CD14-positive monocyte (primary cell): Measurements from ENCODE around the gene NNAT. TPM values are rescaled to one million over a fixed set of nuclear protein-coding genes. Genes with fewer than 3 reads are reported as not detected.

Experiments used
- DNase-seq, 3 donors: peaks; one replicate each; pipeline ENCODE4 v3.0.0-alpha.2; 2011 to 2022
- H2AFZ ChIP-seq: 2 replicates; pipeline ENCODE4 v1.6.0; 2012; ENCODE audit warnings: mild to moderate bottlenecking, low read depth, low read length, inconsistent platforms; ENCODE audit not compliant: insufficient read depth, poor library complexity, severe bottlenecking
- H3K27ac ChIP-seq, 2 donors: 1 replicate in 1 of 2; 2 replicates in 1 of 2; pipeline ENCODE4 v1.5.1; 2012 to 2013; ENCODE audit warnings: low read length in 2 of 2, control low read depth in 1 of 2, inconsistent platforms in 1 of 2, low read depth in 1 of 2, mild to moderate bottlenecking in 1 of 2
- H3K27me3 ChIP-seq, 2 donors: one replicate each; pipeline versions ENCODE4 v1.6.0 to v1.6.1; 2011 to 2013; ENCODE audit warnings: low read length in 2 of 2; ENCODE audit not compliant: control insufficient read depth in 2 of 2, insufficient read depth in 2 of 2
- H3K36me3 ChIP-seq, 2 donors: replicated peaks in 1 of 2; 1 replicate in 1 of 2; 2 replicates in 1 of 2; pipeline versions ENCODE4 v1.5.1 to v1.6.1; 2012 to 2013; ENCODE audit warnings: low read length in 2 of 2, control low read depth in 1 of 2, inconsistent platforms in 1 of 2, mild to moderate bottlenecking in 1 of 2; ENCODE audit not compliant: insufficient read depth in 2 of 2, control insufficient read depth in 1 of 2
- H3K4me1 ChIP-seq, 2 donors: 1 replicate in 1 of 2; 2 replicates in 1 of 2; pipeline versions ENCODE4 v1.5.1 to v1.6.1; 2012 to 2013; ENCODE audit warnings: low read length in 2 of 2, control low read depth in 1 of 2, inconsistent platforms in 1 of 2, mild to moderate bottlenecking in 1 of 2, moderate library complexity in 1 of 2; ENCODE audit not compliant: insufficient read depth in 2 of 2, control insufficient read depth in 1 of 2
- H3K4me2 ChIP-seq: replicated peaks from 2 replicates; pipeline ENCODE3; 2012; ENCODE audit warnings: low read length, moderate library complexity, mild to moderate bottlenecking; ENCODE audit not compliant: poor library complexity, severe bottlenecking; ENCODE audit errors: extremely low read depth
- H3K4me3 ChIP-seq, 3 experiments: fragments of 200-600 bp in 1 of 3; sonication (generic) in 1 of 3; replicated peaks in 1 of 3; 1 replicate in 2 of 3; 2 replicates in 1 of 3; pipeline ENCODE4 v1.5.1; 2011 to 2013; ENCODE audit warnings: low read length in 3 of 3, mild to moderate bottlenecking in 3 of 3, control low read depth in 2 of 3, low read depth in 2 of 3, inconsistent platforms in 1 of 3, moderate library complexity in 1 of 3
- H3K79me2 ChIP-seq: 2 replicates; pipeline ENCODE4 v1.6.0; 2012; ENCODE audit warnings: mild to moderate bottlenecking, control low read depth, inconsistent platforms, low read length, moderate library complexity; ENCODE audit not compliant: insufficient read depth
- H3K9ac ChIP-seq: 2 replicates; pipeline ENCODE4 v1.6.0; 2017; ENCODE audit warnings: low read length, mild to moderate bottlenecking; ENCODE audit not compliant: insufficient read depth, poor library complexity, severe bottlenecking
- H3K9me3 ChIP-seq, 2 donors: replicated peaks in 1 of 2; 1 replicate in 1 of 2; 2 replicates in 1 of 2; pipeline versions ENCODE4 v1.5.1 to v1.6.1; 2012 to 2013; ENCODE audit warnings: low read length in 2 of 2, control low read depth in 1 of 2; ENCODE audit not compliant: control insufficient read depth in 1 of 2, insufficient read depth in 1 of 2
- H4K20me1 ChIP-seq: 2 replicates; pipeline ENCODE4 v1.6.0; 2012; ENCODE audit warnings: mild to moderate bottlenecking, low read length, control low read depth, moderate library complexity; ENCODE audit not compliant: insufficient read depth
- H3K27ac Mint-ChIP-seq, 7 donors: one replicate each; pipeline ENCODE4 v1.8.0; 2020; ENCODE audit warnings: mild to moderate bottlenecking in 7 of 7, mixed read lengths in 7 of 7, moderate library complexity in 6 of 7, inconsistent platforms in 2 of 7
- H3K27me3 Mint-ChIP-seq, 3 donors: one replicate each; pipeline ENCODE4 v1.8.0; 2021 to 2022; ENCODE audit warnings: low read depth in 3 of 3, mild to moderate bottlenecking in 3 of 3, mixed read lengths in 3 of 3, moderate library complexity in 3 of 3, inconsistent platforms in 1 of 3
- H3K36me3 Mint-ChIP-seq, 2 donors: one replicate each; pipeline ENCODE4 v1.8.0; 2020; ENCODE audit warnings: mixed read lengths in 2 of 2, inconsistent platforms in 1 of 2, mild to moderate bottlenecking in 1 of 2
- H3K4me1 Mint-ChIP-seq: one replicate; pipeline ENCODE4 v1.8.0; 2020; ENCODE audit warnings: mild to moderate bottlenecking, mixed read lengths
- H3K4me3 Mint-ChIP-seq, 2 donors: one replicate each; pipeline ENCODE4 v1.8.0; 2020; ENCODE audit warnings: mild to moderate bottlenecking in 2 of 2, mixed read lengths in 2 of 2, moderate library complexity in 1 of 2
- H3K9me3 Mint-ChIP-seq, 7 donors: one replicate each; pipeline ENCODE4 v1.8.0; 2020 to 2022; ENCODE audit warnings: mixed read lengths in 7 of 7, mild to moderate bottlenecking in 6 of 7, moderate library complexity in 6 of 7, inconsistent platforms in 2 of 7
- WGBS: methylation state at CpG from one replicate; pipeline ENCODE4 v1.1.5; 2013; ENCODE audit warnings: missing lambda C conversion rate; ENCODE audit not compliant: insufficient coverage; 5-methylcytosine and 5-hydroxymethylcytosine counted together
- intact Hi-C, 2 donors: fragments of 100-400 bp; cut with micrococcal nuclease; formaldehyde crosslinking; loops; one replicate each; pipeline versions ENCODE4 v1.15.0 to v1.15.1; 2023
- polyA plus RNA-seq, 3 donors: library from polyadenylated mRNA; depleted of rRNA in 1 of 3; unstranded in 2 of 3; stranded (reverse) in 1 of 3; fragments of 300-500 nt in 2 of 3; fragments of >200 nt in 1 of 3; fragmentation: Illumina TruSeq in 2 of 3; gene quantifications; 1 replicate in 2 of 3; 2 replicates in 1 of 3; pipeline ENCODE4 v1.2.3, GENCODE V29; 2012 to 2021
- TF ChIP-seq, protein P1 (sequence below): fragments of 200-600 bp; IDR thresholded peaks from one replicate; pipeline ENCODE4 v1.8.0; 2022; ENCODE audit warnings: antibody characterized with exemption, mild to moderate bottlenecking

Gene NNAT
- polyA plus RNA-seq, 3 donors, result not detected

GRCh38 chr20:37560629-37561028 lies 39.6 kb downstream of the NNAT start:
- no peak overlapping the region for H2AFZ ChIP-seq
- Mint-ChIP-seq H3K4me1 (no peaks in the 10 kb centered on the region), H3K27ac (no peak overlapping the region), H3K9me3 (peaks cover 0 to 1% (median 0%) of the 10 kb centered on the region in 7 donors), H3K4me3 (no peak overlapping the region), H3K36me3 (no peaks in the 10 kb centered on the region), H3K27me3 (peaks cover 23 to 50% (median 28%) of the 10 kb centered on the region in 3 donors)
- whole genome bisulfite sequencing, result no CpG with 5 or more reads among the region's 4 CpGs
- intact Hi-C loops, result loop anchor here (5.0 to 10.0 kb wide), 2 partner anchors 434 to 662 kb away; no protein-coding TSS in a partner anchor
- H3K27ac ChIP-seq, result no peak overlapping the region
- no peaks in the 10 kb centered on the region for H3K79me2 ChIP-seq
- DNase-seq, result no peak
- H3K4me2 ChIP-seq, result no peak overlapping the region
- no peaks in the 10 kb centered on the region for H3K9me3 ChIP-seq
- no peaks in the 10 kb centered on the region for H3K36me3 ChIP-seq
- H3K9ac ChIP-seq, result no peak overlapping the region
- H4K20me1 ChIP-seq, result no peaks in the 10 kb centered on the region
- TF ChIP-seq, protein P1, sequence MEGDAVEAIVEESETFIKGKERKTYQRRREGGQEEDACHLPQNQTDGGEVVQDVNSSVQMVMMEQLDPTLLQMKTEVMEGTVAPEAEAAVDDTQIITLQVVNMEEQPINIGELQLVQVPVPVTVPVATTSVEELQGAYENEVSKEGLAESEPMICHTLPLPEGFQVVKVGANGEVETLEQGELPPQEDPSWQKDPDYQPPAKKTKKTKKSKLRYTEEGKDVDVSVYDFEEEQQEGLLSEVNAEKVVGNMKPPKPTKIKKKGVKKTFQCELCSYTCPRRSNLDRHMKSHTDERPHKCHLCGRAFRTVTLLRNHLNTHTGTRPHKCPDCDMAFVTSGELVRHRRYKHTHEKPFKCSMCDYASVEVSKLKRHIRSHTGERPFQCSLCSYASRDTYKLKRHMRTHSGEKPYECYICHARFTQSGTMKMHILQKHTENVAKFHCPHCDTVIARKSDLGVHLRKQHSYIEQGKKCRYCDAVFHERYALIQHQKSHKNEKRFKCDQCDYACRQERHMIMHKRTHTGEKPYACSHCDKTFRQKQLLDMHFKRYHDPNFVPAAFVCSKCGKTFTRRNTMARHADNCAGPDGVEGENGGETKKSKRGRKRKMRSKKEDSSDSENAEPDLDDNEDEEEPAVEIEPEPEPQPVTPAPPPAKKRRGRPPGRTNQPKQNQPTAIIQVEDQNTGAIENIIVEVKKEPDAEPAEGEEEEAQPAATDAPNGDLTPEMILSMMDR, result no peak
- H3K4me3 ChIP-seq, result no peak overlapping the region
- peaks cover 9 to 27% of the 10 kb centered on the region in 2 donors for H3K27me3 ChIP-seq
- H3K4me1 ChIP-seq, result no peaks in the 10 kb centered on the region

- WGBS, result 100% methylated on average over 1 of the region's 3 CpGs
Observed at GRCh38 chr20:37562695-37563480, 41.8 kb downstream of the NNAT start.

More at GRCh38 chr20:37562695-37563480, 41.8 kb downstream of the NNAT start:
- H3K4me3 ChIP-seq, result no peak overlapping the region
- Mint-ChIP-seq H3K36me3 (no peaks in the 10 kb centered on the region), H3K4me3 (no peak overlapping the region), H3K9me3 (peaks cover 0 to 1% (median 0%) of the 10 kb centered on the region in 7 donors), H3K4me1 (peaks cover 4% of the 10 kb centered on the region), H3K27me3 (peaks cover 36 to 66% (median 37%) of the 10 kb centered on the region in 3 donors), H3K27ac (no peak overlapping the region)
- H3K9me3 ChIP-seq, result no peaks in the 10 kb centered on the region
- H4K20me1 ChIP-seq, result no peaks in the 10 kb centered on the region
- no peaks in the 10 kb centered on the region for H3K79me2 ChIP-seq
- H2AFZ ChIP-seq, result no peak overlapping the region
- H3K27ac ChIP-seq, result no peak overlapping the region
- H3K27me3 ChIP-seq, result peaks cover 9 to 34% of the 10 kb centered on the region in 2 donors
- no peak overlapping the region for H3K9ac ChIP-seq
- TF ChIP-seq, protein P1, result no peak
- H3K4me2 ChIP-seq, result no peak overlapping the region
- DNase-seq, result no peak
- H3K4me1 ChIP-seq, result no peaks in the 10 kb centered on the region
- no peaks in the 10 kb centered on the region for H3K36me3 ChIP-seq
- intact Hi-C loops, result loop anchor here (5.0 to 10.0 kb wide), 2 partner anchors 432 to 659 kb away; no protein-coding TSS in a partner anchor
